H1 (cell line): ENCODE results near the gene PLEKHG3. TPM values are rescaled to one million over a fixed set of nuclear protein-coding genes. Genes with fewer than 3 reads are reported as not detected.

Experiments
- CTCF ChIA-PET: fragments of 300-600 bp; sonication (Branson Sonifier 250); formaldehyde crosslinking; loops from one replicate; lab custom pipeline; 2021; ENCODE audit not compliant: partially characterized antibody; lab: Charles Lee
- POLR2A ChIA-PET: fragments of 300-600 bp; sonication (Branson Sonifier 250); formaldehyde crosslinking; loops from one replicate; lab custom pipeline; 2021; ENCODE audit warnings: inconsistent platforms; ENCODE audit not compliant: partially characterized antibody; lab: Charles Lee
- DNase-seq, 2 experiments: peaks; one replicate each; pipeline versions ENCODE4 v3.0.0 to v3.0.0-alpha.2; 2010 to 2022; ENCODE audit warnings: low spot score in 2 of 2, low read depth in 1 of 2, mixed read lengths in 1 of 2
- FAIRE-seq: peaks from 2 replicates; lab custom pipeline; 2011; peaks lifted over from hg19 to GRCh38; lab: Jason Lieb, UNC
- H2AFZ ChIP-seq: 2 replicates; pipeline ENCODE4 v1.8.1; 2012; ENCODE audit warnings: low read length, inconsistent platforms
- H2AK5ac ChIP-seq: 2 replicates; pipeline ENCODE4 v1.6.1; 2013; ENCODE audit warnings: low read depth, low read length
- H2BK120ac ChIP-seq: replicated peaks from 2 replicates; pipeline ENCODE3; 2013; ENCODE audit warnings: low read depth, low read length, inconsistent platforms
- H2BK12ac ChIP-seq: 2 replicates; pipeline ENCODE4 v1.6.1; 2013; ENCODE audit warnings: low read depth, low read length
- H2BK15ac ChIP-seq: 2 replicates; pipeline ENCODE4 v1.6.1; 2013; ENCODE audit warnings: low read length
- H2BK20ac ChIP-seq: 2 replicates; pipeline ENCODE4 v1.6.1; 2013; ENCODE audit warnings: low read length
- H2BK5ac ChIP-seq: 2 replicates; pipeline ENCODE4 v1.6.1; 2013; ENCODE audit warnings: low read depth, low read length
- H3K14ac ChIP-seq: 2 replicates; pipeline ENCODE4 v1.6.1; 2013; ENCODE audit warnings: inconsistent platforms; ENCODE audit not compliant: insufficient read length
- H3K18ac ChIP-seq: 2 replicates; pipeline ENCODE4 v1.6.1; 2013; ENCODE audit warnings: low read length; ENCODE audit errors: extremely low read depth
- H3K23ac ChIP-seq: 2 replicates; pipeline ENCODE4 v1.6.1; 2013; ENCODE audit warnings: inconsistent platforms; ENCODE audit not compliant: insufficient read length
- H3K23me2 ChIP-seq: 2 replicates; pipeline ENCODE4 v1.6.1; 2013; ENCODE audit warnings: low read depth, low read length
- H3K27ac ChIP-seq: 2 replicates; pipeline ENCODE4 v1.6.1; 2011; ENCODE audit warnings: low read depth, low read length, inconsistent platforms
- H3K27me3 ChIP-seq, 4 experiments: replicated peaks in 1 of 4; 1 replicate in 1 of 4; 2 replicates in 3 of 4; pipeline versions ENCODE4 v1.6.1 to v1.8.1; 2011 to 2013; ENCODE audit warnings: low read length in 3 of 4, mild to moderate bottlenecking in 3 of 4, inconsistent platforms in 2 of 4, mixed read lengths in 2 of 4, moderate library complexity in 1 of 4; ENCODE audit not compliant: control insufficient read depth in 3 of 4, insufficient read depth in 3 of 4; ENCODE audit errors: extremely low read depth in 1 of 4
- H3K36me3 ChIP-seq, 4 experiments: 2 replicates each; pipeline versions ENCODE4 v1.6.1 to v1.8.1; 2011 to 2013; ENCODE audit warnings: mild to moderate bottlenecking in 4 of 4, low read length in 3 of 4, moderate library complexity in 2 of 4, control low read depth in 1 of 4, inconsistent platforms in 1 of 4; ENCODE audit not compliant: insufficient read depth in 4 of 4, control insufficient read depth in 2 of 4
- H3K4ac ChIP-seq: replicated peaks from 2 replicates; pipeline ENCODE3; 2013; ENCODE audit warnings: low read length, low read depth, mixed read lengths, inconsistent platforms; ENCODE audit not compliant: insufficient read length
- H3K4me1 ChIP-seq, 4 experiments: replicated peaks in 1 of 4; 1 replicate in 1 of 4; 2 replicates in 3 of 4; pipeline versions ENCODE4 v1.6.1 to v1.8.1; 2011 to 2013; ENCODE audit warnings: low read length in 3 of 4, inconsistent platforms in 2 of 4, mixed read lengths in 1 of 4; ENCODE audit not compliant: insufficient read depth in 4 of 4, control insufficient read depth in 3 of 4
- H3K4me2 ChIP-seq, 2 experiments: 2 replicates each; pipeline versions ENCODE4 v1.6.1 to v1.8.1; 2011 to 2013; ENCODE audit warnings: low read depth in 2 of 2, low read length in 2 of 2, control low read depth in 1 of 2, inconsistent platforms in 1 of 2, mild to moderate bottlenecking in 1 of 2; ENCODE audit not compliant: insufficient read depth in 1 of 2
- H3K4me3 ChIP-seq, 4 experiments: fragments of 200-600, 300-600 bp in 1 of 4; sonication (generic), shearing (Covaris generic), sonication (Bioruptor Twin) in 1 of 4; 2 replicates each; pipeline versions ENCODE4 v1.5.1 to v1.8.1; 2011 to 2016; ENCODE audit warnings: low read length in 4 of 4, low read depth in 3 of 4, control low read depth in 2 of 4, inconsistent platforms in 2 of 4, mild to moderate bottlenecking in 2 of 4, mixed read lengths in 1 of 4, moderate library complexity in 1 of 4; ENCODE audit not compliant: insufficient read depth in 2 of 4; ENCODE audit errors: extremely low read depth in 1 of 4
- H3K56ac ChIP-seq: replicated peaks from 2 replicates; pipeline ENCODE3; 2013; ENCODE audit warnings: low read depth, mild to moderate bottlenecking, mixed read lengths, low read length, inconsistent platforms; ENCODE audit not compliant: insufficient read length
- H3K79me1 ChIP-seq: 2 replicates; pipeline ENCODE4 v1.6.1; 2013; ENCODE audit warnings: low read depth, low read length, control low read depth
- H3K79me2 ChIP-seq, 2 experiments: 2 replicates each; pipeline versions ENCODE4 v1.6.1 to v1.8.1; 2012 to 2013; ENCODE audit warnings: low read length in 2 of 2, mild to moderate bottlenecking in 2 of 2, inconsistent platforms in 1 of 2; ENCODE audit not compliant: insufficient read depth in 2 of 2, control insufficient read depth in 1 of 2
- H3K9ac ChIP-seq, 4 experiments: replicated peaks in 1 of 4; 1 replicate in 1 of 4; 2 replicates in 3 of 4; pipeline versions ENCODE4 v1.6.1 to v1.8.1; 2011 to 2013; ENCODE audit warnings: low read depth in 3 of 4, low read length in 3 of 4, control low read depth in 2 of 4, mild to moderate bottlenecking in 2 of 4, moderate library complexity in 2 of 4, inconsistent platforms in 1 of 4; ENCODE audit errors: extremely low read depth in 1 of 4
- H3K9me3 ChIP-seq, 2 experiments: 2 replicates each; pipeline versions ENCODE4 v1.6.1 to v1.8.1; 2012 to 2013; ENCODE audit warnings: mild to moderate bottlenecking in 2 of 2, moderate library complexity in 2 of 2, control low read depth in 1 of 2, inconsistent platforms in 1 of 2, low read depth in 1 of 2, low read length in 1 of 2, mixed read lengths in 1 of 2; ENCODE audit not compliant: insufficient read depth in 2 of 2
- H4K20me1 ChIP-seq, 2 experiments: replicated peaks in 1 of 2; 2 replicates each; pipeline versions ENCODE3 to v1.8.1; 2011 to 2013; ENCODE audit warnings: inconsistent platforms in 2 of 2, low read length in 2 of 2, mild to moderate bottlenecking in 1 of 2; ENCODE audit not compliant: insufficient read depth in 2 of 2, control insufficient read depth in 1 of 2
- H4K5ac ChIP-seq: 2 replicates; pipeline ENCODE4 v1.6.1; 2013; ENCODE audit warnings: low read length, low read depth, mixed read lengths, inconsistent platforms; ENCODE audit not compliant: insufficient read length
- H4K8ac ChIP-seq: 2 replicates; pipeline ENCODE4 v1.8.0; 2013; ENCODE audit warnings: mild to moderate bottlenecking, moderate library complexity, low read length, inconsistent platforms; ENCODE audit not compliant: insufficient read depth; ENCODE audit errors: extremely low read depth
- H4K91ac ChIP-seq: replicated peaks from 2 replicates; pipeline ENCODE3; 2013; ENCODE audit warnings: low read length, mixed read lengths, inconsistent platforms; ENCODE audit not compliant: insufficient read length
- CBX5 ChIP-seq: fragments of 300-800, 300-1000 bp; sonication (generic); IDR thresholded peaks from 2 replicates; pipeline ENCODE4 v1.7.1; 2016; ENCODE audit warnings: antibody characterized with exemption, low read length, low read depth
- CEBPB ChIP-seq: IDR thresholded peaks from 2 replicates; pipeline ENCODE4 v1.6.1; 2012; ENCODE audit warnings: low read depth, low read length
- CTBP2 ChIP-seq: IDR thresholded peaks from 2 replicates; pipeline ENCODE4 v1.7.0; 2011; ENCODE audit warnings: borderline replicate concordance, mild to moderate bottlenecking, moderate library complexity, mixed read lengths, low read length; ENCODE audit not compliant: insufficient read depth, insufficient read length
- RFX5 ChIP-seq: IDR thresholded peaks from 2 replicates; pipeline ENCODE4 v1.6.1; 2011; ENCODE audit warnings: low read depth, low read length, improper control_type of control experiment, borderline replicate concordance
- SIRT6 ChIP-seq: IDR thresholded peaks from one replicate; pipeline ENCODE4 v1.7.1; 2012; ENCODE audit warnings: low read length, inconsistent platforms
- SP1 ChIP-seq: IDR thresholded peaks from 2 replicates; pipeline ENCODE4 v1.6.1; 2011; ENCODE audit warnings: low read depth, low read length
- TEAD4 ChIP-seq: IDR thresholded peaks from 2 replicates; pipeline ENCODE4 v1.6.1; 2012; ENCODE audit warnings: low read depth, low read length, inconsistent platforms, mixed read lengths
- WGBS, 2 experiments: shearing (Covaris generic) in 1 of 2; methylation state at CpG; one replicate each; pipeline versions ENCODE4 v1.1.6 to v1.1.7; 2013 to 2015; ENCODE audit warnings: low lambda C conversion rate in 2 of 2, mixed read lengths in 2 of 2, inconsistent platforms in 1 of 2, low coverage in 1 of 2, missing lambda C conversion rate in 1 of 2; ENCODE audit not compliant: insufficient replicate concordance in 2 of 2, insufficient coverage in 1 of 2, insufficient read length in 1 of 2; ENCODE audit errors: extremely low coverage in 1 of 2, missing lambda C conversion rate in 1 of 2; 5-methylcytosine and 5-hydroxymethylcytosine counted together
- polyA plus RNA-seq, 7 experiments: library from polyadenylated mRNA; depleted of rRNA in 3 of 7; stranded (reverse) in 5 of 7; unstranded in 2 of 7; fragments of >200 nt in 5 of 7; fragments of 200-250 nt in 2 of 7; gene quantifications; 1 replicate in 5 of 7; 2 replicates in 1 of 7; 4 replicates in 1 of 7; pipeline versions ENCODE4 v1.2.1 to v1.2.3, GENCODE V29; 2011 to 2013; ENCODE audit warnings: missing spikeins in 2 of 7, mixed read lengths in 2 of 7
- total RNA-seq: library from RNA; stranded (reverse); fragmentation: NEBNext Ultra II Directional; extraction: Animal tissue kit (Norgen Biotek cat#: 25700); gene quantifications from 2 replicates; pipeline ENCODE4 v1.2.1, GENCODE V29; 2021

Gene PLEKHG3
- total and polyA plus RNA-seq, 2 of the 8 experiments (the other 6 are each of a cell fraction or from before 2014, with no cell fraction given): 43.4 to 90.6 TPM

DNA sequence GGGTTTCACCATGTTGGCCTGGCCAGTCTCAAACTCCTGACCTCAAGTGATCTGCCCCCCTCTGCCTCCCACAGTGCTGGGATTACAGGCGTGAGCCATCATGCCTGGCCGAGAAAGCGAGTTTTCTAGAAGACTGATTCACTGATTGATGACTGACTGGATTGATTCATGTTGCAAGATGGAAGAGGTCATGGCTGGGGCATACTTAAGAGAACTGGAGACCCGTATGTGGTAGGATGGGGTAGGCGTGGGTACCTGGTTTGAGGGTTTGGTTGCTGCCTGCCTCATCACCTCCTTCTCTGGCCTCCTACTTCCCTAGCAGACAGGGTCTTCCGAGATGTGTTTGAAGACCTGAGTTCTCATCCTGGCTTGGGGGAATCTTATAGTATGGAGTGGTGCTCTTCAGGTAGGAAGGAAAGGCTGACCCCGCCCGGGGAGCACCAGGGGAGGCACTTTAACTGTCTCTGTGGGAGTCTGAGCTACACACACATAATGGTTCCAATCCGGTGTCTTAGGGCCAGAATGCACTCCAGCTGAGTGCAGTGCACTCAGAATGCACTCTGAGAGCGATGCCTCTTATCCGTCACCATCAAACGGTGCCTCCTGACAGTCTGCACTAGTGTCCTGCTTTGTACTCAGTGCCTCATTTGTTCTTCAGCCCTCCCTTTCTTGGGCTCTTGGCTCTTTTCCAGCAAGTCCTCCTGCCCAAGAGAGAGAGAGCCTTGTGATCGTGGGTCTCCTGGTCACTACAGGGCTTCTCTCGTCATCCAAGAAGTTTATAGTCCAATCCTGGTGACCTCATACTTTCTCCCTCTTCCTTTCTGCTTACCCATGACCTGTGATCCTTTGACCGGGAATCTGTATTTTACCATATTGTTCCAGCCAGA lies 19.7 kb downstream of the PLEKHG3 start:
- Histone ChIP-seq H2BK15ac (peak overlapping the region; percentile 76; the same call in 1 of the 2 replicates), H3K4ac (no peak overlapping the region), H3K79me2 (peaks cover 4 to 97% of the 10 kb centered on the region in 2 experiments), H3K36me3 (peaks cover 4 to 19% (median 12%) of the 10 kb centered on the region in 4 experiments), H3K9ac (no peak overlapping the region), H3K27ac (no peak overlapping the region), H3K14ac (no peak overlapping the region), H4K8ac (no peak overlapping the region), H4K5ac (no peak overlapping the region), H3K27me3 (no peaks in the 10 kb centered on the region), H2BK20ac (no peak overlapping the region), H3K56ac (no peak overlapping the region), H3K23ac (no peak overlapping the region), H4K91ac (no peak overlapping the region), H2AFZ (no peak overlapping the region), H3K4me1 (peaks cover 41 to 68% (median 52%) of the 10 kb centered on the region in 4 experiments), H2BK12ac (no peak overlapping the region; the same call in 1 of the 2 replicates), H3K18ac (no peak overlapping the region), H3K79me1 (peaks cover 23% of the 10 kb centered on the region), H2AK5ac (no peak overlapping the region), H2BK5ac (no peak overlapping the region), H3K4me3 (no peak overlapping the region), H2BK120ac (no peak overlapping the region), H4K20me1 (peaks cover 47 to 60% of the 10 kb centered on the region in 2 experiments), H3K9me3 (no peaks in the 10 kb centered on the region), H3K4me2 (peak overlapping the region in 1 of 2 experiments; percentile 47; a peak in 2 of 4 replicates), H3K23me2 (no peaks in the 10 kb centered on the region)
- DNase-seq: no peak
- 88% methylated on average over 15 of the region's 15 CpGs; no CpG with 5 or more reads in 1 of the 2 experiments for WGBS, 2 experiments
- POLR2A ChIA-PET: interaction anchor here (0.8 kb wide), 1 partner anchor 8 kb away, joined by 3 read pairs; no protein-coding TSS in a partner anchor
- TF ChIP-seq RFX5 (no peak), CEBPB (no peak), CTBP2 (no peak), TEAD4 (no peak), SIRT6 (no peak), SP1 (no peak), CBX5 (no peak)
- no peak for FAIRE-seq
- CTCF ChIA-PET: interaction anchor here (0.9 to 4.6 kb wide), 9 partner anchors 14 to 52 kb away, joined by 3 to 33 read pairs (median 9); partner anchors contain the start of gene PLEKHG3
